Left renal pelvis (tissue), 4 donors: Measurements from ENCODE around the gene IL36A. TPM values are rescaled to one million over a fixed set of nuclear protein-coding genes. Genes with fewer than 3 reads are reported as not detected.

Source experiments
- DNase-seq, 4 donors: peaks; one replicate each; pipeline ENCODE4 v3.0.0-alpha.2; 2013; ENCODE audit warnings: low read depth in 4 of 4, low spot score in 3 of 4
- polyA plus RNA-seq, 4 donors: library from polyadenylated mRNA; unstranded; fragments of 120-200 nt; gene quantifications; one replicate each; pipeline ENCODE4 v1.2.1, GENCODE V29; 2013; ENCODE audit not compliant: insufficient read length in 4 of 4

IL36A gene, protein sequence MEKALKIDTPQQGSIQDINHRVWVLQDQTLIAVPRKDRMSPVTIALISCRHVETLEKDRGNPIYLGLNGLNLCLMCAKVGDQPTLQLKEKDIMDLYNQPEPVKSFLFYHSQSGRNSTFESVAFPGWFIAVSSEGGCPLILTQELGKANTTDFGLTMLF
- not detected for polyA plus RNA-seq

DNA sequence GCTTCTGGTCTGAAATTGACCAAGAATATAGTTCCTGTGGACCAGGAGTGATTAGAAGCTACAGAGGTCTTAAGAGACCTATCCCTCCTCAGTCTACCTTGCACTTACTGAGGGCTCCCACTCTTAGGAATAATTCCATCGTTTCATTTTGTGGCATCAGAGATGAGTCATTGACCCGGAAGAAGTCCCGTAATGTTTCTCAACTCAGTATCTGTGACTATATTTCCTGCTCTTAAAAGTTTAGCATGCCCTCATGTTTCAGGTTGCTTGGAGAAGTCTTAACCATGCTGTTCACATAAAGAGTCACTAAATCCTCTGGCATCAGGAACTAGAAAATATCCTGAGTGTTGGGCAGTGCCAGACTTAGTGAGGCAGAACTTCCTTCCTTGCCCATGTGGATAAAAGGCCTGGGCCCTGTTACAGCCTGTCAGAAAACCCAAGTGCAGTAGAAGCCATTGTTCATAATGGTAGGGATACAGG lies at the start of gene IL36A:
IL36A (plus strand) TSS at position 430 of the 480 bp plus-strand sequence. CDS start 413 bp downstream, outside the sequence.
- no peak for DNase-seq

DNA sequence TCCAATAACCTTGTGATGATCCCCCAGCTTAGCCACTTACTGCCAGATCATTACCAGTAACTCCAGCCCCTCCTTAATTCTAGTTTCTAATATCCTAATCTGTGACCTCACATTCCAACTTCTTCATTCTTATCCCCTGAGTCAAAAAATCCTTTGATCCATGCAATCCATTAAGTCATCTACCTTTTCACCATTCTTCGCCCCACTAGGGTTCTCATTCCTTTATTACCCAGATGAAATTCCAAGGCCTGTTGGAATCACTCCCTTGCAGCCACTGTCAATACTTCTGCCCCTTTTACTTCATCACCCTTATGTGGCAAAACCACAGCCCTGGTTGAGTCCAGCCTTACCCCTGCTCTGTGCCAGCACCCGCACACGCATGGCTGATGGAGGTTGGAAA lies 47.7 kb upstream of the IL36A start:
- DNase-seq: no peak

DNA sequence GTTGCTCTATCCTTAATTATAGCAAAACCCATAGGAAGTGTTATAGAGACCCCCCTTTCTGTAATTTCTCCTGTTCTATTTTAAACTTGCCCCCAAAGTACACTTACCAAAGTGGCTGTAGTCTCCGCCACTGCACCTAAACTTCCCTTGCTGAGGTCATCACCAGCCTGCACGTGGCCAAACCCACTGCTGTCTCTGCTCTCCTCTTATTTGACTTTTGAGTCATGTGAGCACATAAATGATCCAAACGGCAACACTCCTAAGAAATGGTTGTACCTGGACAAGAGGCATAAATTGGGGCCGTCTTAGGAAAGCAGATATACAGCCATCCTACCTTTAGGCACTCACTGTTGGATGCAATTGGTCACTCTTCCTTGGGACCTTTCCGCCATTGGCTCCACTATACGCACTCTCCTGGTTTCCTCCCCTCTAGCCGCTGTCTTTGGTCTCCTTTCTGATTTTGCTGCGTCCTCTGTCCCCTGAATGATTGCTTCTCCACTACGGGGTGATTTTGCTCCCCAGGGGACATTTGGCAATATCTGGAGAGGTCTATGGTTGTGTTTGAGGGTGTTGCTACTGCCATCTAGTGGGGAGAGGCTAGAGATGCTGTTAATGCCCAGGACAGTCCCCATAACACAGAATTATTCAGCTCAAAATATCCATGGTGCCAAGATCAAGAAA lies 46.7 kb upstream of the IL36A start:
- DNase-seq: peak in 3 of 4 donors; percentile 12 to 29 (median 14)

DNA sequence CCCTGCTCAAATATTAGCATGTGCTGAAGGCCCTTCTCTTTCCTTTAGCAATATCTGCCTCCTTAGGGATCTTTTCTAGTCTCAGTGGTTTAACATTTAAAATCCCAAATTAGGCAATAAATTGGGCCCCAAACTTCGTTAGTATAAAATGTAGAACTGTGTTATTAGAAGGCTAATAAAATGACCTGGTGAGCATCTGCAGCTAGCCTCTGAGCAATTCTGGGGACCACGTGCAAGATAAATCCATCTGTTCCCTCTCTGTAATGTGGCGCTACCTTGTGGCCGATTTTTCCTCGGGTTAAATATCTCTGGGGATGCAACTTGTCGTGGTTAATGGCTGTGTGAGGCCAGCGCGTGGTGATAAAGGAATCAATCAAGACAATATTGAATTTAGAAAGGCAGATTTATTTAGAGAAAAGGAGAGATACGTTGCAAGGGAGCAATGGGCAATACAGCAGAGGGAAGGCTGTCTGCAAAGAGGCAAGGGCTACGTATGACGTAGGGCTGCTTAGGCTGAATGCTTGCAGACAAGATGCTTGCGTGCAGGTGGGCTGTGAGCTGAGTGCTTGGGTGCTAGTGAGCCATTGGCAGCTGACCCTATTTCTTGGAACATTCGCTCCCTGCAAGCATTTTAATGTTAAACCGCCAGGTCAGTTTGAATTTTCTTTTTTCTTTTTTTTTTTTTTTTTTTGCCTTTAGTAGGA lies 46.0 kb upstream of the IL36A start:
- no peak for DNase-seq

DNA sequence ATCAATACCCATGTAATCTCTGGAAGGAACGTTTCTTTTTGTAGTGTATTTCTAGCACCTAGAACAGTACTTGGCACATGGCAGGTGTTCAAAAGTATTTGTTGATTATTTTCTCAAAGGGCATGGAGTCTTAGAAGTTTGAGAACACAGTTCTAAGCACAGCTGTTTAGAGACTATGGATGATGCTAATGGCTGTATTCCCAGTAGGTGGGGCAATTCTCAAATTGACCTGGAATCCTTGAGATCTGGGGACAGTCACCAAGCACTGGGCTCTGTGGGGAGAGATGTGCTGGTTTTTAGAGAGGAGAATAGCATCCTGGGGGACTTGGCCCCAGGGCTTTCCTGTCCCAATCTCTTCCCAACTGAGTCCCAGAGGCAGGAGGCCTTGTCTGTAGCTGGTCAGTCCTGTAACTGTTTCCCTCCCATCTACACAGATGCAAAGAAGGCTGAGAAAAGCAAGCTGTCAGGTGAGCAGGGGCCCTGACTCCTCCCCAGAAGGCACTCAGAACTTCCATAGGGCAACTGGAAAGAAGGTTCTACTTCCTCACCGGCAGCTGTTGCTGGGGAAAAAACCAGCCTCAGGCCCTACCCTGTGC lies 44.9 kb upstream of the IL36A start:
- DNase-seq: no peak

DNA sequence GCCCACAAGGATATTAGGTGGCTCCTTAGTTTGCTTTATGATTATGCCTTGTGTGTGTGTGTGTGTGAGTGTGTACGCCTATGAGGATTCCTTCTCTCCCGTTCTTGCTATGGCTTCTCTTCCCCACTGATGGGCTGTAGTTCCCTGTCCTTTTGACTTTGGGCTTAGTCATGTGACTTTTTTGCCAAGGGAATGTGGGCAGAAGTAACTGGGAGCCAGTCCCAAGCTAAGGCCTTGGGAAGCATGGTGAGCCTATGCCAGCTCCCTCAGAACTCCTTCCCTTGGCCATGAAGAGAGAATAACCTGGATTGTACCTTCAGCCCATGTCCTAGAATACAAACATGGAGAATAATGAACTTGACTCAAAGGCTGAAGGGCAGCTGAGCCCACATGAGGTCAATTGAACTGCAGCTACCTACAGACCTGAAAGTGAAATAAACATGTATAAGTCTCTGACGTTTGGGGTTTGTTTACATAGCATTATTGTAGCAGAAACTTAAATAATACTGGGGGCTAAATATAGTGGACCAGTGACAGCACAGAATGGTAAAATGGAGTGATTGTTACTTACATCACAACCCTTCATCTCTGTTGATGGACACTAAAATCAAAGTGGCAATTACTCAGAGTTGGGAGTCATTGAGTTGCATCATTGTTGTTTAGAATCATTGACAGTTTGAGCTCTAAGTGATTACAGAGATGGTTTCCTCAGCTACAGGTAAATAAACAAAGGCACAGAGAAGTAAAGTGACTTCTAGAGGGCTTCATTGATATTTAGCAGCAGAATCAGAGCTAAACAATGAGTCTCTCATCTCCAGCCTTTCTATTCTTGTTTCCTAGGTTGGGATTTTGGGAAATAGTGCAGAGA lies 42.7 kb upstream of the IL36A start:
- no peak for DNase-seq

DNA sequence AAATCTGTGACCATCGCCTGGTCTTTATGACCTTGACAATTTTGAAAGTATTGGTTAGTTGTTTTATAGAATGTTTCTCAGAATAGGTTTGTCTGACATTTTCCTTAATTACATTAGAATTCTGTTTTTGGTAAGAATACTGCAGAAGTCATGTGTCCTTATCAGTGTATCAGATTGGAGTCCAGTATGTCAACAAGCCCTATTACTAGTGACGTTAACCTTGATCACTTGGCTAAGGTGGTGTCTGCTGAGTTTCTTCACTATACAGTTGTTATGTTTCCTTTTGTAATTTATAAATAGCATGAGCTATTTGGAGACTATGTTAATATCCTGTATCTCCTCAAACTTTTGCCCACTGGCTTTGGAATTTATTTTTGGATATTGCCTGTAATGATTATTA lies 38.2 kb upstream of the IL36A start:
- no peak for DNase-seq

DNA sequence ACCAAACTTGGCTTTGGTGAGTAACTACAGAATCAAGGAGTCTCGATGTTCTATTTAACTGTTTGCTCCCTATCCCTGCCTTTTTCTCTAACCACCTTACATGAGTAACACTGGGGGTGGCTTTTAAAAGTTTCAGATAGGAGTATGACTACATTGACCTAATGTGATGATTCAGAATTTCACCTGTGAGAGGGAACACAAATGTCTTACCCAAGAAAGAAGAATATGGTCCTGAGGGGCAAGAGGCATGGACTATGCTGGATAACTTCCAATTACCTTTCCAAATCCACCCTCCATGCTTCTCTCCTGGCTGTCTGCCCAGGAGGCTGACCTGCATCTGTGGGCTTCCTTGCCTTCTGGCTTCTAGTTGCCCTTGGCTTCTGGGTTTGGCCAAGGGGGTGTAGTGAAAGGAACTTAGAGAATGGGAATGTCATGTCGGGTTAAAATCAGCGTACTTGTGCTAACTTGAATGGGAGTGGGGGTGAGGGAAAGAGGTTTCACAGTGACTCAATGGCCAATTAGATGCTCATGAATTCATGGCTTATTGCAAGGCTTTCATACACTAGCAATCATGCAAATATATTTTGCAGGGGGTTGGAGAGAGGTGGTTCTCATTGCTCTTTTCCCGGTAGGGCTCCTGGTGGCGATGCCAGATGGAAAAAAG lies 32.7 kb upstream of the IL36A start:
- no peak for DNase-seq

DNA sequence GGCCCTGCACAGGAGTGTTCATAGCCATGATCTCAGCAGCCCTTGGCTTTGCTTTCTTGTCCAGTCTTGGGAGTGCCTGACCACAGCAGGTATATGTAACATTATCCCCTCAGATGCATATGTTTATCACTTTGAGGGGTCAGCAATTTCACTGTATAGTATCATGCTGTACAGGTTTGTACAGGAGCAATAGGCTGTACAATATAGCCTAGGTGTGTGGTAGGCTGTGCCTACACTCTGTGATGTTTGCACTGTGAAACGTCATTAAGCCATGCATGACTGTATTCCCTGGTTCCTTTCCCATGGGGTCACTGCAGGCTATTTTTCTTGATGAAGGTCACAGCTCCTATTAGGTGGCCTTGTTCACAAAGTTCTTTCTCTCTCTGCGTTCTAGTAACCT lies 32.1 kb upstream of the IL36A start:
- peak in 1 of 4 donors; percentile 3 for DNase-seq

DNA sequence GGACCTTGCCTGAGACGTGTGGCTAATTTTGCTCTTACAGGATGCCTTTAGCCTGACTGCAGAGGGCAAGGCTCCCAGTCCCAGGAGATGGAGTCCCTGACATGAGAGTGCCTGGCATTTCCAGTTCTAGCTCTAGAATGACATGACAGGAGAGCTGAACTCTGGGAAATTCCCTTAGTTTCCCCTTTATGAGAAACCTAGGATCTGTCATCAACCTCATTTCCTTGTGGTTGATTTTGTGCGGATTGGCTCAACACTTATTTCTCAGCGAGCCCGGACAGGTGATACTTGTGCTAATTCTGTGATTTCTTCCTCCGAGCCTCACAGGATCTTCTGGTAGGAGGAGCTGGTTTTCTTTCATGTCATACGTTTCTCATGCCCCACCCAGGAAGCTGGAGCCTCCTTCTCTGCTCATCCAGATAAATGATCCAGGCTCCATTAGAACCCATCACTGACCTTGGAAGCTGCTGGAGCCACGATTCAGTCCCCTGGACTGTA lies 27.7 kb upstream of the IL36A start, which contains the start of gene IL36G:
IL36G (plus strand) TSS at position 448 of the 498 bp plus-strand sequence. CDS start 633 bp downstream, outside the sequence.
- DNase-seq: no peak

DNA sequence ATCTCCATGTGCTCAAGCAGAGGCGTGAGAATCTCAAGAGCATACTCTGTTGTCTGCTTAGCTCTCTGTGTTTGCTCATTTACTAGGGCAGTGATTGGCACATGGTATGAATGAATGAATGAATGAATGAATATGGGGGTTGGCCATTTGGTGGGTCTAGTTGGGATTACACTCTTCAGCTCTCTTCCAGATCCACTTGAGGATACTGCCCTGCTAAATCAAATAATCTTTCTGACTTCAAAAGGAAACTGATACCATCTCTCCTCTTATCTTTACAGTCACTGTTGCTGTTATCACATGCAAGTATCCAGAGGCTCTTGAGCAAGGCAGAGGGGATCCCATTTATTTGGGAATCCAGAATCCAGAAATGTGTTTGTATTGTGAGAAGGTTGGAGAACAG lies 25.5 kb upstream of the IL36A start:
- no peak for DNase-seq

DNA sequence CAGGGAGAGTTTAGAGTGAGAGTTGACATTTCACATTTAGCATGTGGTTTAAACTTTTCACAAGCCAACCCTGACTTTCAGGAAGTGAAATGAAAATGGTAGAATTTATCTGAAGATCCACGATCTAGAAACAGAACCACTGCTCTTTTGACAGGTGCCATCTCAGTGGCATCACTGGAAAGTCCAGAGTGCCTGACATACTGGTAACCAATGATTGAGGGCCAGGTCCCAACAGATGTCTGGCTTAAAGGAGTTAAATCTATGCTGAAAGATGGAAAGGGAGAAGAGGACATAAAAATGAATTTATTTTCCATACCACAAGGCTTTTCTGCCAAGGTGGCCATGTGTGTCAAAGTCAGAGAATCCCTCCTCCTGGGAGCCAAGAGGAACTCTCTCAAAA lies 24.7 kb upstream of the IL36A start:
- no peak for DNase-seq

DNA sequence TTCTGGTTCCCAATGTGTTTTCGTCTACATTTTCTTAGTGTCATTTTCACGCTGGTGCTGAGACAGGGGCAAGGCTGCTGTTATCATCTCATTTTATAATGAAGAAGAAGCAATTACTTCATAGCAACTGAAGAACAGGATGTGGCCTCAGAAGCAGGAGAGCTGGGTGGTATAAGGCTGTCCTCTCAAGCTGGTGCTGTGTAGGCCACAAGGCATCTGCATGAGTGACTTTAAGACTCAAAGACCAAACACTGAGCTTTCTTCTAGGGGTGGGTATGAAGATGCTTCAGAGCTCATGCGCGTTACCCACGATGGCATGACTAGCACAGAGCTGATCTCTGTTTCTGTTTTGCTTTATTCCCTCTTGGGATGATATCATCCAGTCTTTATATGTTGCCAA lies 20.2 kb upstream of the IL36A start:
- no peak for DNase-seq

DNA sequence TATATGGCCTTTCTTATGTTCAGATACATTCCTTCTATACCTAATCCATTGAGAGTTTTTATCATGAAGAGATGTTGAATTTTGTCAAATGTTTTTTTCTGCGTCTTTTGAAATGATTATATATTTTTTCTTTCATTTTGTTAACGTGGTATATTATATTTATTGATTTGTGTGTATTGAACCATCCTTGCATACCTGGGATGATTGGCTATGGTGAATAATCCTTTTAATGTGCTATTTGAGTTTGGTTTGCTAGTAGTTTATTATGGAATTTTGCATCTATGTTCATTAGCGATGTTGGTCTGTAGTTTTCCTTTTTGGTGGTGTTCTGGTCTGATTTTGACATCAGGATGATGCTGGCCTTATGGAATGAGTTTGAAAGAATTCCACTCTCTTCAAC lies 15.6 kb upstream of the IL36A start:
- DNase-seq: no peak

DNA sequence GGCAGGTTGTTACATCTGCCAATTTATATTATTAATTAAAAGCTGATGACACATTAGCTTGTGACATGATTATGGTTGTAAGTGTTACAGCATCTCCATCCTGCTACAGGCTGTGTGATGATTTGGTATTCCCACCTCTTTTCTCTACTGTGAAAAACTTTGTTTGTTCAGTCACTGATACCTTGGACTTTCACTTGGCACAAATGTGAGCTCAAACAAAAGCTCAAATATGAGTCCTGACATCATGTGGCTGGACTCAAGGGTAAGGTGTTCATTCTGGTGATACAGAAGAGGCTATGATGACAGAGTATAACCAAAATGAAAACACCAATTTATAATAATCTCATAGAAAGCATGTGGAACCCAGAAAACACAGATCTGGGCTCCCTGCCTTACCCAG lies 11.4 kb upstream of the IL36A start:
- no peak for DNase-seq

DNA sequence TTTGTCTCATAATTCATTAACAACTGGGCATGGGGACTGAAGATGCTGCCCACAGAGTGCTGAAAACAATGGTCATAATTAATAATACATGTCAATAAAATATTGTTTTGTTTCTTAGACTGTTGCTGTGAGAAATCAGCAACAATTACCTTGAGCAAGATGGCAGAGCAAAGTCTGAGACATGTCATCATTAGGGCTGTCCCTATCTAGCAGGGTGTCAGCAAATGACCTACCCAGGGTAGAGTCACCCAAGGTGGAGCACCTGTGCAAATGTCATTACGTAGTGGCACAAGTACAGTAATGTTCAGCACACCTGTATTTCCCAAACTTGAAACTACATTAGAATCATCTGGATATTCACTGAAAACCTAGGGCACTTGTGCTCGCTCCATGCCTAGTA lies 10.6 kb upstream of the IL36A start:
- DNase-seq: no peak

DNA sequence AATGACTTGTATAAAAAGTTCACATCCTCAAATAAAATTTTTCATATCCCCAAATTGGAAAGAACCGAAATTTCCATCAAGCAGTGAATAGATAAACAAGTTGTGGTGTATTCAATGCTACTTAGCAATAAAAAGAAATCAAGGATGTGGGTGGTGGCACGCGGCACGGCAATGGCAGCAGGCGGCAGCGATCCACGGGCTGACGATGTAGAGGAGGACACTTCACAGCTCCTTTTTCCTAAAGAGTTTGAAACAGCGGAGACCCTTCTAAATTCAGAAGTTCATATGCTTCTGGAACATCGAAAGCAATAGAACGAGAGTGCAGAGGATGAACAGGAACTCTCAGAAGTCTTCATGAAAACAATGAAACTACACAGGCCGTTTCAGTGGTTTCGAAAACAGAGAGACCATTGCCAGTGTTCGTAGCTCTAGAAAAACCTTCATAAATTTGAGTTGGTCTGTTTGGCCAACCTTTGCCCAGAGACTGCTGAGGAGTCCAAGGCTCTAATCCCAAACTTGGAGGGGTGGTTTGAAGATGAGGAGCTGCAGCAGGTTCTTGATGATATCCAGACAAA lies 9.8 kb upstream of the IL36A start:
- DNase-seq: no peak

DNA sequence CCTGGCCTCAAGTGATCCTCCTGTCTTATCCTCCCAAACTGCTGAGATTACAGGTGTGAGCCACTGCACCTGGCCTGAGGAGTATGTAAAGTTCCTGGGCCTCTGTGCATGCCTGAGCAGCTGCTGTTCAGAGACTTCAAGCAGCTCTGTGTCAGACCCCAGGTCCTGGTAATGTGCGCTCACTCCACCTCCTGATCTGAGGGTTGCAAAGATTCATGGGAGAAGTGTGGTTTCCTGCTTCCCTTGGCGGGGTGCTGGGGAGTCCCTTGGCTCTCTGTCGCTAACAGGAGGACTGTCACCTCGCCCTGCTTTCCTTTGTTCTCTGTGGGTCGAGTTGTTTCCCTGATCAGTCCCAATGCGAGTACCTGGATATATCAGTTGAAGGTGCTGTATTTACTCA lies 8.6 kb upstream of the IL36A start:
- no peak for DNase-seq

DNA sequence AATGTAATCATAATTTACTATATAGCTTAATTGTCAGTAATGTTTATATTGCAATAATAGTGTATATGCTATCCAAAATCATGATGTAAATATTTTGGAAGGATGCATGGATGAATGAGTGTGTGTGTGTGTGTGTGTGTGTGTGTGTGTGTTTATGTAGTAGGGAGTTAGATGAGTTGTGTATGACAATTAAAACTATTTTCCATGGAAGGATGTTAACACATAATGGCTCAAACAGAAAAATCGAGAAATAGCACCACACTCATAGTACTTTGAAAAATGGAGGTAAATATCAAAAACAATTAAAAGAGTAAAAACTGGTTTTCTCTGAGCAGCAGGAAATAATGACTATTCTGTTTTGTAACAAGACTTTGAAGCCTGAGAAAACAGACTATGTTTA lies 8.1 kb upstream of the IL36A start:
- no peak for DNase-seq
